Adrenal gland (tissue), 5 donors: ENCODE results near the gene ASS1.

Experiments
- POLR2A ChIP-seq, 2 donors: fragments of 450-650 bp; IDR thresholded peaks; one replicate each; pipeline ENCODE4 v1.6.1; 2017; ENCODE audit warnings: antibody characterized with exemption in 2 of 2, mild to moderate bottlenecking in 2 of 2, moderate library complexity in 1 of 2
- TF ChIP-seq, protein P1 (sequence below), 6 experiments: fragments of 450-650 bp in 4 of 6; fragments of 200-600 bp in 2 of 6; sonication (generic) in 1 of 6; IDR thresholded peaks; 1 replicate in 5 of 6; 2 replicates in 1 of 6; pipeline versions ENCODE4 v1.5.1 to v1.8.0; 2016 to 2021; ENCODE audit warnings: antibody characterized with exemption in 6 of 6, mild to moderate bottlenecking in 2 of 6, moderate library complexity in 1 of 6
- donor health status: DM: no; HTN: no; CAD: no.

DNA sequence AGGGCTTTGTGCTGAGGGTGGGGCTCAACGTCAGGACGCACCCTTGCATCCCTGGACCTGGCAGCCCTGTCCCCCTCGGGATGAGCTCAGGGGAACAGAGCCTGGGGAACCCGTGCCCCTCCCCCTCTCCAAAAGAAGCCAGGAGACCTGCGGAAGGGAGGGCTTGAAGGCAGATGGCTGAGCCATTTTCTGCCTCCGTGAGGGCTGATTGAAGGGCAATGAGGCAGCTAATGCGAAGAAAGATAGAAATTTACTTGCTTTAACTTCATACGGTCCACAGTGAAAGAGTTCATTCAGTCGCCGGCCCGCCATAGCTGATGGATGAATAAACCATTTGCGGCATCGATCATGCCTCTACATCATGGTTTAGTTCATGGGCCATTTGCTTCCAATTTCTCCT lies 28.8 kb downstream of the ASS1 start:
- TF ChIP-seq, protein P1, sequence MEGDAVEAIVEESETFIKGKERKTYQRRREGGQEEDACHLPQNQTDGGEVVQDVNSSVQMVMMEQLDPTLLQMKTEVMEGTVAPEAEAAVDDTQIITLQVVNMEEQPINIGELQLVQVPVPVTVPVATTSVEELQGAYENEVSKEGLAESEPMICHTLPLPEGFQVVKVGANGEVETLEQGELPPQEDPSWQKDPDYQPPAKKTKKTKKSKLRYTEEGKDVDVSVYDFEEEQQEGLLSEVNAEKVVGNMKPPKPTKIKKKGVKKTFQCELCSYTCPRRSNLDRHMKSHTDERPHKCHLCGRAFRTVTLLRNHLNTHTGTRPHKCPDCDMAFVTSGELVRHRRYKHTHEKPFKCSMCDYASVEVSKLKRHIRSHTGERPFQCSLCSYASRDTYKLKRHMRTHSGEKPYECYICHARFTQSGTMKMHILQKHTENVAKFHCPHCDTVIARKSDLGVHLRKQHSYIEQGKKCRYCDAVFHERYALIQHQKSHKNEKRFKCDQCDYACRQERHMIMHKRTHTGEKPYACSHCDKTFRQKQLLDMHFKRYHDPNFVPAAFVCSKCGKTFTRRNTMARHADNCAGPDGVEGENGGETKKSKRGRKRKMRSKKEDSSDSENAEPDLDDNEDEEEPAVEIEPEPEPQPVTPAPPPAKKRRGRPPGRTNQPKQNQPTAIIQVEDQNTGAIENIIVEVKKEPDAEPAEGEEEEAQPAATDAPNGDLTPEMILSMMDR (IDR thresholded peaks at IDR 0.05): no peak
- TF ChIP-seq POLR2A (IDR thresholded peaks at IDR 0.05): no peak
